ENCODE measurements around the gene PERM1.
A peak's percentile ranks its signal among the peaks of the same experiment; 100 is the strongest.

Gene PERM1

DNA sequence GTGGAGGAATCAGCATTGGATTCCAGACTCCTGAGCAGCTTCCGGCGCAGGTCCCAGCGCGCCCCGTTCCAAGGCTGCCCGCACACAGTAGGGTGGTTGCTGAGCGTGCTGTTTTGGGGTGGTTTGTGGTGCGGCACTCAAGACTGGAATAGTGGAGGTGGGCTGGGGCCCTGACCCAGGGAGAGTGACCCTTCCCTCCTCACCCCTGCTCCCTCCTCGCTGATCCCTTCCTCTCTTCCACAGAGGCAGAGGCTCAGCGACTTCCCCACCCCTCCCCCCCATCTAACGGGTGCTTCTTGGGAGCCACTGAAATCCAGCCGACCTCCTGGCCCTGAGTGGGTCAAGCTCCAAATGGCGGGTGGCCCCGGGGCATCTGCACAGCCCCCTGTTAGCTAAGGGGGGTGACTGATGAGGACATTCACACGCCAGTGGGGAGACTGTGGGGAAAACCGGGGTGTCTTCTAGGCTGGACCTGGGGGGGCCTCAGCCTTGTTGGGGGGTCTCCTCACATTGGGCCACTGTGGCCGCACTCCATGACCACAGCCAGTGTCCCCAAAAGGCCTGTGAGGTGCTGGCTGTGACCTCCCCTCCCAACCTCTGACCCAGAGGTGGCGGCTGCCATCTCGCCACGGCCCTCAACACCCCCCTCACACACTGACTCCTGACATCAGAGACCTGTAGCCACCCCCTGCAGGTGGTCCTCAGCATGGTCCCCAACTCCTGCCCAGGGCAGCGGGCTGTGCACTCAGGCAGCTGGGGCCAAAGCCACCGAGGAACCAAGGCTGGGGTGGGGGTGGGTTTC is 21.9 kb upstream of the PERM1 start:
- Histone ChIP-seq H3K9me3 (replicated peaks in 1 of 2; ENCODE audit: control insufficient read depth in 2 of 2, insufficient read depth in 1 of 2, low read depth in 1 of 2, low read length in 2 of 2) (peaks cover 0 to 1% of the 10 kb centered on the region in 2 donors), H3K4ac (ENCODE audit: low read length) (no peak overlapping the region), H2AK5ac (ENCODE audit: low read depth, low read length) (peak overlapping the region; percentile 94), H2BK12ac (ENCODE audit: low read length) (peak overlapping the region; percentile 76), H3K27me3 (ENCODE audit: control insufficient read depth in 3 of 3, insufficient read depth in 3 of 3, low read depth in 1 of 3, low read length in 3 of 3) (peaks cover 0 to 3% (median 0%) of the 10 kb centered on the region in 3 experiments), H3K4me3 (ENCODE audit: low read length in 2 of 2) (no peak overlapping the region), H3K14ac (ENCODE audit: low read length) (peak overlapping the region; percentile 61), H3K27ac (replicated peaks; ENCODE audit: low read length) (no peak overlapping the region), H2AFZ (ENCODE audit: low read length) (no peak overlapping the region), H2BK120ac (ENCODE audit: low read depth, low read length) (no peak overlapping the region), H3K4me2 (ENCODE audit: insufficient read depth, low read length, poor library complexity, severe bottlenecking) (no peak overlapping the region), H4K91ac (ENCODE audit: low read depth, low read length, poor library complexity) (no peak overlapping the region), H3K9ac (ENCODE audit: low read depth, low read length, poor library complexity) (peak overlapping the region; percentile 68), H4K8ac (ENCODE audit: low read depth, low read length) (peak overlapping the region; percentile 70), H3K23ac (ENCODE audit: low read depth, low read length, poor library complexity) (peak overlapping the region; percentile 75), H2BK15ac (ENCODE audit: low read length) (peak overlapping the region; percentile 89), H3K18ac (ENCODE audit: low read length) (peak overlapping the region; percentile 87), H3K79me1 (ENCODE audit: low read depth, low read length) (peaks cover 18% of the 10 kb centered on the region), H3K36me3 (replicated peaks in 1 of 2; ENCODE audit: control insufficient read depth in 2 of 2, insufficient read depth in 2 of 2, low read length in 2 of 2) (peaks cover 0 to 4% of the 10 kb centered on the region in 2 donors), H2BK5ac (ENCODE audit: low read length) (peak overlapping the region; percentile 87), H3K4me1 (ENCODE audit: control insufficient read depth in 2 of 2, insufficient read depth in 1 of 2, low read depth in 1 of 2, low read length in 2 of 2) (peaks cover 30 to 40% of the 10 kb centered on the region in 2 donors)
- whole genome bisulfite sequencing, 2 donors (ENCODE audit: extremely low coverage in 2 of 2, insufficient read length in 2 of 2, insufficient replicate concordance in 1 of 2), result no CpG with 5 or more reads among the region's 22 CpGs
- DNase-seq (ENCODE audit: low spot score), result no peak

DNA sequence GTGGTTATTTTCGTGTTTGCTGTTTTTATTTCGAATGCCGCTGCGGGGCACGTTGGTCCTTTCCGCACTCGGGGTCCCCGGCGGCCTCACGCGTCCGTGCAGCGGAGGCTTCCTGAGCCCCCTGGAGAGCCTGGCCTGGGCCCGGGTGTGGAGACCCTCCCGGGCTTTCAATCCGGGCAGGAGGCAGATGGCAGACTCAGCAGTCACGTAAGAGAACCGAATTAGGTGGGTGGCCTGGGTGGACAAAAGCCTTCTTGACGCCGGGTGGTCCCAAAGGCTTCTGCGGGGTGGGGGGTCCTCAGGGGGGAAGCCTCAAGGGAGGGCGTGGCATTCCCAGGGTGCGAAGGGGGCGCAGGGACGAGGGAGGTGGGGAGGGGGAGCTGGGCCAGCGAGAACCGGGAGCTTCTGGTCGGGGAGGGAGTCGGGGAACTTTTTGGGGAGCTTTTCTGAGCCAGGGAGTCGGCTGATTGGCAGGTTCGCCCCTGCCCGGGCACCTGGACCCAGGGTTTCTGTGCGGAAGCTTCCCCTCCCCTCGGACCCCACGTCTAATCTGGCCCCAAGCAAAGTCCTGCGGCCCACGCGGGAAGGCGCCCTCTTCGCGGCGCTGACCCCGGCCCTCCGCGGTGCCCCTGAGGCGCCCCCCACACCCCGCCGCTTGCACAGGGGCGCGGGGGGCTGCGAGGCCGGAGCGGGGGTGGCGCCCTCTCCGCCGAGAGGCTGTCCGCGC is 19.3 kb upstream of the PERM1 start:
- Histone ChIP-seq H4K8ac (ENCODE audit: low read depth, low read length) (peak overlapping the region; percentile 65), H3K79me1 (ENCODE audit: low read depth, low read length) (peaks cover 30% of the 10 kb centered on the region), H3K4ac (ENCODE audit: low read length) (peak overlapping the region; percentile 66), H3K27ac (replicated peaks; ENCODE audit: low read length) (peak overlapping the region; percentile 99), H3K4me1 (ENCODE audit: control insufficient read depth in 2 of 2, insufficient read depth in 1 of 2, low read depth in 1 of 2, low read length in 2 of 2) (peaks cover 42 to 46% of the 10 kb centered on the region in 2 donors), H4K91ac (ENCODE audit: low read depth, low read length, poor library complexity) (peak overlapping the region; percentile 100), H3K27me3 (ENCODE audit: control insufficient read depth in 3 of 3, insufficient read depth in 3 of 3, low read depth in 1 of 3, low read length in 3 of 3) (peaks cover 0 to 12% (median 0%) of the 10 kb centered on the region in 3 experiments), H2BK15ac (ENCODE audit: low read length) (peak overlapping the region; percentile 99), H2AK5ac (ENCODE audit: low read depth, low read length) (peak overlapping the region; percentile 100), H3K4me3 (ENCODE audit: low read length in 2 of 2) (peak overlapping the region; percentile 88), H3K36me3 (replicated peaks in 1 of 2; ENCODE audit: control insufficient read depth in 2 of 2, insufficient read depth in 2 of 2, low read length in 2 of 2) (peaks cover 0 to 8% of the 10 kb centered on the region in 2 donors), H2BK5ac (ENCODE audit: low read length) (peak overlapping the region; percentile 99), H2AFZ (ENCODE audit: low read length) (peak overlapping the region; percentile 96), H3K4me2 (ENCODE audit: insufficient read depth, low read length, poor library complexity, severe bottlenecking) (peak overlapping the region; percentile 75), H3K9ac (ENCODE audit: low read depth, low read length, poor library complexity) (peak overlapping the region; percentile 81), H3K18ac (ENCODE audit: low read length) (peak overlapping the region; percentile 100), H3K23ac (ENCODE audit: low read depth, low read length, poor library complexity) (peak overlapping the region; percentile 99), H2BK120ac (ENCODE audit: low read depth, low read length) (peak overlapping the region; percentile 98), H3K14ac (ENCODE audit: low read length) (peak overlapping the region; percentile 97), H2BK12ac (ENCODE audit: low read length) (peak overlapping the region; percentile 97), H3K9me3 (replicated peaks in 1 of 2; ENCODE audit: control insufficient read depth in 2 of 2, insufficient read depth in 1 of 2, low read depth in 1 of 2, low read length in 2 of 2) (peaks cover 0 to 1% of the 10 kb centered on the region in 2 donors)
- no CpG with 5 or more reads among the region's 58 CpGs for WGBS, 2 donors (ENCODE audit: extremely low coverage in 2 of 2, insufficient read length in 2 of 2, insufficient replicate concordance in 1 of 2)
- DNase-seq (ENCODE audit: low spot score), result no peak

DNA sequence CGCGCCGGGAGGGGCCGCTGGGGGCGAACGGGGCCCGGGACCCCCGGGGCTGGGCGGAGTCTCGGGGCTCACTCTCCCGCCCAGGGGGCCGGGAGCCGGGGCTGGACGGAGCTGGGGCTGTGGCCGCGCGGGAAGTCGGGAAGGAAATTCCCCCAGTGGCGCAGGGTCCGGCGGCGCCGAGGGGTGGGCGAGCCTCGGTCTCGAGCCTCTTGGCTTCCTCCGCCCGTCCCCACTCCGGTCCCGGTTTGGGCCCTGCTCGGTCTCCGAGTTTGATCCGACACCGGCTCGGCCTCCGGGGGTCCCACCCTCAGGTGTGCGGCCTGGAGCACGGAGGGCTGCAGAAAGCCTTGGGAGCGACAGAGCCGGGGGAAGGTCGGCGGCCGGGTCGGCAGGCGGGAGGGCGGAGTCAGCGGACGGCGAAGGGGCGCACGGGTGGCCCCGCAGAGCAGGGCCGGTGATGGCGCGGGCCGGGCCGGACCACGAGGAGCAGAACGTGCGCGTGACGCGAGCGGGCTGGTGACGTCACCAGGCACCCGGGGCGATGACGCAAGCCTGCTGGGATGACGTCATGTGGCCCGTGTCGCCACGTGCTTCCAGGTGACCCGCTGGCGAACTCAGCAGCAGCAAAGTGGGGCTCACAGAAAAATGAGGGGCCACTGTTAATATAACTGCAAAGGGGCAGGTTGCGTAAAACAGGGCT is 18.6 kb upstream of the PERM1 start:
- peak overlapping the region; percentile 100 for H2BK12ac ChIP-seq (ENCODE audit: low read length)
- peak overlapping the region; percentile 99 for H3K27ac ChIP-seq (replicated peaks; ENCODE audit: low read length)
- H3K14ac ChIP-seq (ENCODE audit: low read length), result peak overlapping the region; percentile 97
- H3K4me1 ChIP-seq (ENCODE audit: control insufficient read depth in 2 of 2, insufficient read depth in 1 of 2, low read depth in 1 of 2, low read length in 2 of 2), result peaks cover 40 to 42% of the 10 kb centered on the region in 2 donors
- peak overlapping the region; percentile 100 for H4K91ac ChIP-seq (ENCODE audit: low read depth, low read length, poor library complexity)
- H3K27me3 ChIP-seq (ENCODE audit: control insufficient read depth in 3 of 3, insufficient read depth in 3 of 3, low read depth in 1 of 3, low read length in 3 of 3), result peaks cover 0 to 12% (median 0%) of the 10 kb centered on the region in 3 experiments
- peak overlapping the region; percentile 99 for H3K4ac ChIP-seq (ENCODE audit: low read length)
- H3K4me3 ChIP-seq (ENCODE audit: low read length in 2 of 2), result peak overlapping the region; percentile 88
- H3K9me3 ChIP-seq (replicated peaks in 1 of 2; ENCODE audit: control insufficient read depth in 2 of 2, insufficient read depth in 1 of 2, low read depth in 1 of 2, low read length in 2 of 2), result peaks cover 0 to 1% of the 10 kb centered on the region in 2 donors
- peak overlapping the region; percentile 100 for H3K18ac ChIP-seq (ENCODE audit: low read length)
- H2BK15ac ChIP-seq (ENCODE audit: low read length), result peak overlapping the region; percentile 99
- H3K4me2 ChIP-seq (ENCODE audit: insufficient read depth, low read length, poor library complexity, severe bottlenecking), result peak overlapping the region; percentile 75
- H4K8ac ChIP-seq (ENCODE audit: low read depth, low read length), result no peak overlapping the region
- H3K36me3 ChIP-seq (replicated peaks in 1 of 2; ENCODE audit: control insufficient read depth in 2 of 2, insufficient read depth in 2 of 2, low read length in 2 of 2), result peaks cover 0 to 8% of the 10 kb centered on the region in 2 donors
- peak overlapping the region; percentile 100 for H2AK5ac ChIP-seq (ENCODE audit: low read depth, low read length)
- peak overlapping the region; percentile 99 for H2BK5ac ChIP-seq (ENCODE audit: low read length)
- no CpG with 5 or more reads among the region's 75 CpGs for WGBS, 2 donors (ENCODE audit: extremely low coverage in 2 of 2, insufficient read length in 2 of 2, insufficient replicate concordance in 1 of 2)
- peak overlapping the region; percentile 99 for H3K23ac ChIP-seq (ENCODE audit: low read depth, low read length, poor library complexity)
- H3K9ac ChIP-seq (ENCODE audit: low read depth, low read length, poor library complexity), result peak overlapping the region; percentile 97
- H2BK120ac ChIP-seq (ENCODE audit: low read depth, low read length), result peak overlapping the region; percentile 98
- peaks cover 27% of the 10 kb centered on the region for H3K79me1 ChIP-seq (ENCODE audit: low read depth, low read length)
- DNase-seq (ENCODE audit: low spot score), result peak; percentile 85
- H2AFZ ChIP-seq (ENCODE audit: low read length), result peak overlapping the region; percentile 96
